GM13976 (cell line): ENCODE data around the gene NEDD4L.
"Not testable (repeated sequence)": the region's sequence is repeated elsewhere in the genome, so short reads cannot be mapped to it uniquely, and the experiment has no call there.

Experiments
- DNase-seq: peaks from one replicate; pipeline ENCODE4 v3.0.0; 2012; ENCODE audit warnings: low spot score
- in situ Hi-C: fragments of 300-500 bp; cut with MboI; formaldehyde crosslinking; loops from one replicate; pipeline ENCODE4 v1.12.0; 2022; ENCODE audit warnings: low sequenced_read_pairs, mixed read lengths, inconsistent platforms; ENCODE audit not compliant: unreplicated experiment
- TF ChIP-seq, protein P1 (sequence below): IDR thresholded peaks from 2 replicates; pipeline ENCODE4 v1.5.1; 2012; ENCODE audit warnings: borderline replicate concordance, mild to moderate bottlenecking; ENCODE audit not compliant: insufficient read depth; ENCODE audit errors: extremely low read depth, missing control alignments, control extremely low read depth

The NEDD4L gene

DNA sequence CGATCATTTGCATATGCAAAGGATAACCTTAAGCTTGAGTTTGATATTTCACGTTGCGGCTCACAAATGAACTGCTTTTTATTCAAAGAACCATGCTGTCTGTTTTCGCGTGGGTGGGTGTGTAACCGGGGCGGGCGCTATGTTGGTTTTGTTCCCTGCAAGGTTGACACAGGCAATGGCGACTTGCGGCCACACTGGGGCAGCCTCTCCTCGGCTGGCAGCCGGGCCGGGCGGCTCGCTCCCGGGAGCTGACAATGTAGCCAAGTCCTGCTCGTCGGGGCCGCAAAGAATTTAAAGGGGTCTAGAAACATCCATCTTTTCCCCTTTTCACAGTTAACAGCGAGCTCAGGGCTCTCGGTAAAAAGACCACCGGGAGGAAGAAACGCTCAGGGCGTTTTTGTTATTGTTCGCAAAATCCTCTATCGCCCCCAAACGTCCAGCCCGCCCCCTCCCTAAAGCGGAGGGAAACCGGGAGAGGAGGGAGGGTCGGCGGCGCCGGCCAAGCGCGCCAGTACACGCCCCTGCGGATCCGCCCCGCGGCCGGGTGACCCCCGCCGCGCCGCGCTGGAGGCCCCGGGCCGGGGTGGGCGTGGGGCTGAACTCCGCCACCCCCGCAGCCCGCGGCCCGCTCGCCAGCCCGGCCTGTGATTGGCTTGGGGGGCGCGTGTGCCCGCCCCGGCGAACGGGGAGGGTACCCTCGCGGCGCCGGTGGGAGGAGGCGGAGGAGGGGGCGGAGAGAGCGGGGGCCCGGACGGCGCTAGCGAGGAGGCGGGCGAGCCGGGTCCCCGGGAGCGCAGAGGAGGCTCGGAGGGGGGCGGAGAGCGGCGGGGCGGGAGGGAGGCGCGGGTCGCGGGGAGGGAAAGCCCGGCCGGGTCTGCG lies at the start of gene NEDD4L:
TSS of gene NEDD4L (plus strand) at position 736 of the 879 bp plus-strand sequence. CDS start 435 bp downstream, outside the sequence.
- in situ Hi-C loops, result loop anchor here (10.0 kb wide), 1 partner anchor 81 kb away; no protein-coding TSS in a partner anchor
- peak; percentile 89 for DNase-seq
- TF ChIP-seq, protein P1, sequence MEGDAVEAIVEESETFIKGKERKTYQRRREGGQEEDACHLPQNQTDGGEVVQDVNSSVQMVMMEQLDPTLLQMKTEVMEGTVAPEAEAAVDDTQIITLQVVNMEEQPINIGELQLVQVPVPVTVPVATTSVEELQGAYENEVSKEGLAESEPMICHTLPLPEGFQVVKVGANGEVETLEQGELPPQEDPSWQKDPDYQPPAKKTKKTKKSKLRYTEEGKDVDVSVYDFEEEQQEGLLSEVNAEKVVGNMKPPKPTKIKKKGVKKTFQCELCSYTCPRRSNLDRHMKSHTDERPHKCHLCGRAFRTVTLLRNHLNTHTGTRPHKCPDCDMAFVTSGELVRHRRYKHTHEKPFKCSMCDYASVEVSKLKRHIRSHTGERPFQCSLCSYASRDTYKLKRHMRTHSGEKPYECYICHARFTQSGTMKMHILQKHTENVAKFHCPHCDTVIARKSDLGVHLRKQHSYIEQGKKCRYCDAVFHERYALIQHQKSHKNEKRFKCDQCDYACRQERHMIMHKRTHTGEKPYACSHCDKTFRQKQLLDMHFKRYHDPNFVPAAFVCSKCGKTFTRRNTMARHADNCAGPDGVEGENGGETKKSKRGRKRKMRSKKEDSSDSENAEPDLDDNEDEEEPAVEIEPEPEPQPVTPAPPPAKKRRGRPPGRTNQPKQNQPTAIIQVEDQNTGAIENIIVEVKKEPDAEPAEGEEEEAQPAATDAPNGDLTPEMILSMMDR, result peak; percentile 78

DNA sequence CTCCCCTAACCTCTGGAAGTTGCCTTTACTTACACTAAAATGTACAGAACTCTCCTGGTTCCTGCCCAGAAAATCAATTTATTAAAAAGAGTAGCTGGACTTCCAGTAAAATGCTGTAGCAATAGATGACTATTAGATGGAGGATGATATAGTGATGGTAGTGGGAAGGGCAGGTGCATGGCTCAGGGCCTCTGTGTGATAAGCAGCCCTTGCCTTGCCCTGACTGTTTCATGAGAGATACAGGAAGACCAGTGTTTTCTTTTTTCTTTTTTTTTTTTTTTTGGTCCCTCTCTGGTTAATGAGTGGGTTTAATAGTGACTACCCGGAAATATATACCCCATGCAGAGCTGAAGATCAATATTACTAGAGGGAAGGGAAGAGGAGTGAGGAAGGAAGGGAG lies 48.7 kb upstream of the NEDD4L start:
- TF ChIP-seq, protein P1, result no peak

DNA sequence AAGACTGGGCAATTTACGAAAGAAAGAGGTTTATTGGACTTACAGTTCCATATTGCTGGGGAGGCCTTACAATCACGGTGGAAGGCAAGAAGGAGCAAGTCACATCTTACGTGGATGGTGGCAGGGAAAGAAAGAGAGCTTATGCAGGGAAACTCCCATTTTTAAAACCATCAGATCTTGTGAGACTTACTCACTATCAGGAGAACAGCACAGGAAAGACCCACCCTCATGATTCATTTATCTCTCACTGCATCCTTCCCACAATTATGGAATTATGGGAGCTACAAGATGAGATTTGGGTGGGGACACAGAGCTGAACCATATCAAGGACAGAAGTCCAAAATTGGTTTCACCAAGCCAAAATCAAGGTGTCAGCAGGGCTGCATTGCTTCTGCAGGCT lies 47.1 kb upstream of the NEDD4L start:
- in situ Hi-C loops, DNase-seq: not testable (repeated sequence)

More for the DNA sequence above, 48.7 kb upstream of the NEDD4L start:
- DNase-seq, result no peak
- in situ Hi-C loops, result no loop called here

DNA sequence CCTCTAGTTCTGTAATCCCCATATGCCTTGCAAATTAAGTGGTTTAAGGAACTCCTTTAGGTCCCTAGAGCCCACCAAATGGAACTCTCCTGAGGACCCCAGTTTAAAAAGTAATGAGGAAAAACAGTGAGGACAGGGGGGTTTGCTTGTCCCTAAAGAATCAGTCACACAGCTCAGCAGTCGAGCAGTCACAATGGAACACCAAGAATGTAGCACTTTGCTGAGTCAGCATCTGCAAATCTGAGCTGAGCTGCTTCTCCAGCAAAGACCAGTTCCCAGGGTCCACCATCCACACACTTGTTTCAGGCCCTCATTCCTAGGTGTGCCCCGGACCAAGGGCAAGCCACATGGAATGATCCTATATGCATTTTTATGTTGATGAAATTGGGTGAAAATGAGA lies 46.2 kb upstream of the NEDD4L start:
- DNase-seq, result no peak
- in situ Hi-C loops, result no loop called here
- TF ChIP-seq, protein P1, result no peak

DNA sequence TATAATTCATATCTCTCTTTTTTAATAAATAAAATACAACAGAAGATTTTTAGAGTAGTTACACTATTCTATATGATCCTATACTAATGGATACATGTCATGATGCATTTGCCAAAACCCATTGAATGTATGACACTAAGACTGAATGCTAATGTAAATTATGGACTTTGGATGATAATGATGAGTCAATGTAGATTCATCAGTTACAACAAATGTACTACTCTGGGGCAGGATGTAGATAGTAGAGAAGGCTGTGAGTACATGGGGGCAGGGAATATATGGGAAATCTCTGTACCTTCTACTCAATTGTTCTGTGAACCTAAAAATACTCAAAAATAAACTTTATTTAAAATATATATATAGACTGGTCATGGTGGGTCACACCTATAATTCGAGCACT lies 45.6 kb upstream of the NEDD4L start:
- TF ChIP-seq, protein P1, result no peak
- in situ Hi-C loops, result no loop called here
- DNase-seq, result no peak

DNA sequence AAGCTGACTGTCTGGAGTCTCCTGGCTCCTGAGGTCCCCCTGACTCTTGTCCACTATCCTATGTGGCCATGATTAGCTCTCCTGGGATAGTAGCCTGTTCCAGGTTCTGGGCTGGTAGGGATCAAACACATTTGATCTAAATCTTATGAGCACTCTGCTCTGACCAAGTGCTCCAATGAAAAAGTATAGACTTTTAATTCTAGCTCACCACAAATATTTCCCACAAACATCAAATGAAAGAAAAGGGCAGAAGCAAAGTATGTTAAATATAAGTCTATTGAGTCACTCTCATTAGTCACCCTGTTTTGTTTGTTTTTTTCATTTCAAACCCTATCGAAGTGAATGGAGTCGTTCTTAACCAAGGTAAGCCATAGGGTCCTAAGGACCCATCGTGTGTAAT lies 39.7 kb upstream of the NEDD4L start:
- DNase-seq, result no peak
- in situ Hi-C loops, result no loop called here
- TF ChIP-seq, protein P1, result no peak

DNA sequence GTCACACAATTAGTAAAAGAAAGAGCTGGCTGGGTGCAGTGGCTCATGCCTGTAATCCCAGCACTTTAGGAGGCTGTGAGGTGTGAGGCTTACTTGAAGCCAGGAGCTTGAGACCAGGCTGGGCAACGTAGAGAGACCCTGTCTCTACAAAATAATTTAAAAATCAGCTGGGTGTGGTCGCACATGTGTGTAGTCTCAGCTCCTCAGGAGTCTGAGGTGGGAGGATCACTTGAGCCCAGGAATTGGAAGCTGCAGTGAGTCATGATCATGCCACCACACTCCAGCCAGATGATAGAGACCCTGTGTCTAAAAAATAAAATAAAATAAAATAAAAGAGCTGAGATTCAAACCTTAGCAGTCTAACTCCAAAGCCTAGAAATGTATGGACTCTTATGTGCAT lies 39.0 kb upstream of the NEDD4L start:
- TF ChIP-seq, protein P1, result no peak
- DNase-seq, result no peak
- in situ Hi-C loops, result no loop called here
